Liver (tissue), 9 donors: ENCODE measurements around the gene RPTOR. TPM values are rescaled to one million over a fixed set of nuclear protein-coding genes. Genes with fewer than 3 reads are reported as not detected.

Experiments
- DNase-seq: peaks from one replicate; pipeline ENCODE4 v3.0.0-alpha.2; 2017; ENCODE audit warnings: low spot score
- H3K27ac ChIP-seq, 2 donors: one replicate each; pipeline ENCODE4 v1.7.0; 2013; ENCODE audit warnings: inconsistent platforms in 2 of 2, low read length in 2 of 2, control low read depth in 1 of 2, low read depth in 1 of 2, mild to moderate bottlenecking in 1 of 2
- H3K27me3 ChIP-seq, 4 donors: one replicate each; pipeline versions ENCODE4 v1.6.1 to v1.7.0; 2013; ENCODE audit warnings: low read length in 3 of 4, inconsistent platforms in 1 of 4, mild to moderate bottlenecking in 1 of 4, moderate library complexity in 1 of 4; ENCODE audit not compliant: control insufficient read depth in 4 of 4, insufficient read depth in 4 of 4
- H3K36me3 ChIP-seq, 4 donors: one replicate each; pipeline versions ENCODE4 v1.6.1 to v1.7.0; 2013; ENCODE audit warnings: low read length in 3 of 4, mild to moderate bottlenecking in 3 of 4, low read depth in 1 of 4, moderate library complexity in 1 of 4; ENCODE audit not compliant: control insufficient read depth in 4 of 4, insufficient read depth in 3 of 4
- H3K4me1 ChIP-seq, 4 donors: one replicate each; pipeline versions ENCODE4 v1.6.1 to v1.7.0; 2013; ENCODE audit warnings: low read length in 3 of 4, mild to moderate bottlenecking in 3 of 4, moderate library complexity in 1 of 4; ENCODE audit not compliant: control insufficient read depth in 4 of 4, insufficient read depth in 4 of 4
- H3K4me3 ChIP-seq, 3 donors: one replicate each; pipeline versions ENCODE4 v1.6.1 to v1.7.0; 2013; ENCODE audit warnings: low read length in 3 of 3, control low read depth in 1 of 3, low read depth in 1 of 3, mild to moderate bottlenecking in 1 of 3
- H3K9ac ChIP-seq, 2 donors: one replicate each; pipeline ENCODE4 v1.7.0; 2013; ENCODE audit warnings: low read length in 2 of 2, mild to moderate bottlenecking in 2 of 2, moderate library complexity in 2 of 2, control low read depth in 1 of 2, low read depth in 1 of 2
- H3K9me3 ChIP-seq, 4 donors: one replicate each; pipeline versions ENCODE4 v1.6.1 to v1.7.0; 2013; ENCODE audit warnings: low read length in 3 of 4; ENCODE audit not compliant: control insufficient read depth in 4 of 4
- EGR1 ChIP-seq, 2 donors: IDR thresholded peaks; 2 replicates each; pipeline ENCODE4 v1.6.1; 2016 to 2018; ENCODE audit warnings: antibody characterized with exemption in 2 of 2, low read depth in 2 of 2
- HNF4A ChIP-seq, 2 donors: conservative IDR thresholded peaks; 2 replicates each; pipeline ENCODE4 v1.6.1; 2016; ENCODE audit warnings: antibody characterized with exemption in 2 of 2, mild to moderate bottlenecking in 2 of 2
- MAX ChIP-seq: IDR thresholded peaks from 2 replicates; pipeline ENCODE4 v1.6.1; 2016; ENCODE audit warnings: antibody characterized with exemption
- NR2F2 ChIP-seq: IDR thresholded peaks from 2 replicates; pipeline ENCODE4 v1.6.1; 2016; ENCODE audit warnings: antibody characterized with exemption
- RXRA ChIP-seq, 2 donors: IDR thresholded peaks; 2 replicates each; pipeline ENCODE4 v1.6.1; 2017 to 2018; ENCODE audit warnings: antibody characterized with exemption in 2 of 2, mild to moderate bottlenecking in 1 of 2
- SP1 ChIP-seq: IDR thresholded peaks from 2 replicates; pipeline ENCODE4 v1.6.1; 2018; ENCODE audit warnings: antibody characterized with exemption, mild to moderate bottlenecking
- ZBTB33 ChIP-seq: IDR thresholded peaks from 2 replicates; pipeline ENCODE4 v1.6.1; 2016; ENCODE audit warnings: antibody characterized with exemption
- WGBS: extraction: QIAGEN DNeasy Blood & Tissue Kit; methylation state at CpG from one replicate; pipeline ENCODE4 v1.1.7; 2013; 5-methylcytosine and 5-hydroxymethylcytosine counted together
- polyA plus RNA-seq, 2 donors: library from polyadenylated mRNA; stranded (reverse) in 1 of 2; unstranded in 1 of 2; fragments of 200-250 nt in 1 of 2; fragments of >200 nt in 1 of 2; fragmentation: Nextera tagmentation in 1 of 2; extraction: Ambion mirVana in 1 of 2; gene quantifications; one replicate each; pipeline versions ENCODE4 v1.2.1 to v1.2.3, GENCODE V29; 2013 to 2015
- total RNA-seq, 2 donors: library from RNA; depleted of rRNA; stranded (reverse); fragments of >200 nt; gene quantifications; one replicate each; pipeline ENCODE4 v1.2.3, GENCODE V29; 2014
- donor health status: healthy.
- donor health status: healthy.
- donor health status: healthy.
- donor health status: healthy.
- donor health status: healthy.

The RPTOR gene
- total and polyA plus RNA-seq, 4 donors: 4.8 to 25.4 (median 11.6) TPM

- H3K4me1 ChIP-seq: no peaks in the 10 kb centered on the region
- no peak for DNase-seq
- TF ChIP-seq MAX (no peak), ZBTB33 (no peak)
- no peaks in the 10 kb centered on the region for H3K27me3 ChIP-seq
- H3K4me3 ChIP-seq: no peak overlapping the region
- WGBS: 77% methylated on average over 12 of the region's 12 CpGs
- no peak overlapping the region for H3K9ac ChIP-seq
- H3K9me3 ChIP-seq: no peaks in the 10 kb centered on the region
- H3K27ac ChIP-seq: no peak overlapping the region
- peaks cover 1 to 7% (median 2%) of the 10 kb centered on the region in 4 donors for H3K36me3 ChIP-seq
Observed at GRCh38 chr17:80938556-80938955, 393.9 kb downstream of the RPTOR start.

GRCh38 chr17:80939151-80940145 is 394.8 kb downstream of the RPTOR start:
- Histone ChIP-seq H3K27me3 (no peaks in the 10 kb centered on the region), H3K4me1 (no peaks in the 10 kb centered on the region), H3K36me3 (peaks cover under 1 to 7% (median 2%) of the 10 kb centered on the region in 4 donors), H3K9ac (no peak overlapping the region), H3K9me3 (no peaks in the 10 kb centered on the region), H3K4me3 (no peak overlapping the region), H3K27ac (no peak overlapping the region)
- TF ChIP-seq EGR1 (IDR thresholded peaks at IDR 0.05; ENCODE audit: low read depth in 2 of 2): no peak
- 96% methylated on average over 27 of the region's 27 CpGs for WGBS
- DNase-seq: no peak

- Histone ChIP-seq H3K4me1 (no peaks in the 10 kb centered on the region), H3K36me3 (peaks cover 0 to 7% (median 2%) of the 10 kb centered on the region in 4 donors), H3K9ac (no peak overlapping the region), H3K4me3 (no peak overlapping the region), H3K27ac (no peak overlapping the region), H3K9me3 (no peaks in the 10 kb centered on the region), H3K27me3 (no peaks in the 10 kb centered on the region)
- no peak for TF ChIP-seq RXRA (IDR thresholded peaks at IDR 0.05)
- TF ChIP-seq EGR1 (IDR thresholded peaks at IDR 0.05; ENCODE audit: low read depth in 2 of 2): no peak
- TF ChIP-seq HNF4A (conservative IDR thresholded peaks at IDR 0.05): no peak
- no peak for TF ChIP-seq NR2F2
- TF ChIP-seq SP1: no peak
- 93% methylated on average over 38 of the region's 38 CpGs for WGBS
- DNase-seq: no peak
Observed at GRCh38 chr17:80940171-80941123, 395.8 kb downstream of the RPTOR start.
